ENCODE data around the gene C8B. TPM values are rescaled to one million over a fixed set of nuclear protein-coding genes. Genes with fewer than 3 reads are reported as not detected.

C8B gene
- total RNA-seq, 2 donors from 2014 or later = not detected

- Histone ChIP-seq H3K4me1 (replicated peaks) (no peaks in the 10 kb centered on the region), H3K9me3 (no peaks in the 10 kb centered on the region), H3K27ac (no peak overlapping the region), H3K36me3 (no peaks in the 10 kb centered on the region), H3K4me3 (no peak overlapping the region), H3K27me3 (replicated peaks; ENCODE audit: insufficient read depth) (no peaks in the 10 kb centered on the region)
- DNase-seq (ENCODE audit: low spot score) = no peak
- intact Hi-C loops (cut with DNase I) = no loop called here
- 86% methylated on average over 1 of the region's 1 CpG for WGBS
- TF ChIP-seq CTCF (IDR thresholded peaks at IDR 0.05) (no peak), POLR2AphosphoS5 (IDR thresholded peaks at IDR 0.05) (no peak), POLR2A (IDR thresholded peaks at IDR 0.05) (no peak)
These were observed 85.0 kb downstream of the C8B start for GRCh38 chr1:56880774-56881173.

Other genes starting within 250 kb of the C8B start
- 1 to 10 TPM; 7.8 to 8.2 TPM for gene FYB2, start 146.6 kb downstream of the C8B start, total RNA-seq
- gene C8A, start 111.2 kb downstream of the C8B start, total RNA-seq = not detected

Data from prostate gland (tissue), 2 donors.